C4-2B (cell line): ENCODE results near the gene FOXL3.
"Not testable (repeated sequence)": the region's sequence is repeated elsewhere in the genome, so short reads cannot be mapped to it uniquely, and the experiment has no call there.

Source experiments
- H3K27ac ChIP-seq: fragments of 450-650 bp; 2 replicates; pipeline ENCODE4 v1.5.1; 2017
- ZFX ChIP-seq: fragments of 450-650 bp; IDR thresholded peaks from 2 replicates; pipeline ENCODE4 v1.6.1; 2017
- TF ChIP-seq, protein P1 (sequence below): fragments of 450-650 bp; conservative IDR thresholded peaks from 2 replicates; pipeline ENCODE4 v1.5.1; 2017; ENCODE audit warnings: mild to moderate bottlenecking

Gene FOXL3

DNA sequence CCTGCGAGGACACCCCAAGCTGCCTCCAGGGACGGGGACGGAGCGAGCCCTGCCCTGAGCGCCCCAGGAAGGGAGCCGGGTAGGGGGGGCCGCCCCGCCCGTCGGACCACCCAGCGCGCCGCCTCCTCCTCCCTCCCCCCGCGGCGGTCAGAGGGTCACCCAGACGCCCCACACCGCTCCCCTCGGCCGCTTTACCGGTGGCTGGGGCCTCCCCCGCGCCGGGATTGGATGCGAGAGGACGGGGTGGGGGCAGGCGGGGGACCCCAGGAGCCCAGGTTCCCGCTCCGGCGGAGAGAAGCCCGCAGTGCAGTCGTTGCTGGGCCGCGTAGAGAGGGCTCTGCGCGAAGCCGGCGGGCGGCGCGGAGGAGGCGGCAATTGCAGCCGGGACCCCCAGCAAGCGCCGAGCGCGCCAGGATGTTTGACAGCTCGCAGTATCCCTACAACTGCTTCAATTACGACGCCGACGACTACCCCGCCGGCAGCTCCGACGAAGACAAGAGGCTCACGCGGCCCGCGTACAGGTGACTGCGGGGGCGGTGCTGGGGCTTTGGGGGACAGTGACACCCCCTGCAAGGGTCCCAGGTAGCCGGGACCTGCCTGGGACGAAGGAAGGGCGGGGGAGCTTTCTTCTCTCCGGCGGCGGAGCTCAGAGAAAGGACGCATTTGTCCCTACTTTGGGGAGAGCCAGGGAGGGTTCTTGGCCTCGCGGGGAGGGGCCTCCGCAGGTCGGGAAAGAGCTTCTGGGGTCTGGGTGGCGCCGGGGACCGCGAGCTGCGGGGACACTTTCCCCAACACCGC, at the start of gene FOXL3:
Gene FOXL3, plus strand, starts transcription at position 415 of the 798 bp plus-strand sequence. Its CDS starts 0 bp downstream, at position 415.
- no peak within 1 kb of the TSS for H3K27ac ChIP-seq
- no peak for TF ChIP-seq ZFX
- TF ChIP-seq, protein P1, sequence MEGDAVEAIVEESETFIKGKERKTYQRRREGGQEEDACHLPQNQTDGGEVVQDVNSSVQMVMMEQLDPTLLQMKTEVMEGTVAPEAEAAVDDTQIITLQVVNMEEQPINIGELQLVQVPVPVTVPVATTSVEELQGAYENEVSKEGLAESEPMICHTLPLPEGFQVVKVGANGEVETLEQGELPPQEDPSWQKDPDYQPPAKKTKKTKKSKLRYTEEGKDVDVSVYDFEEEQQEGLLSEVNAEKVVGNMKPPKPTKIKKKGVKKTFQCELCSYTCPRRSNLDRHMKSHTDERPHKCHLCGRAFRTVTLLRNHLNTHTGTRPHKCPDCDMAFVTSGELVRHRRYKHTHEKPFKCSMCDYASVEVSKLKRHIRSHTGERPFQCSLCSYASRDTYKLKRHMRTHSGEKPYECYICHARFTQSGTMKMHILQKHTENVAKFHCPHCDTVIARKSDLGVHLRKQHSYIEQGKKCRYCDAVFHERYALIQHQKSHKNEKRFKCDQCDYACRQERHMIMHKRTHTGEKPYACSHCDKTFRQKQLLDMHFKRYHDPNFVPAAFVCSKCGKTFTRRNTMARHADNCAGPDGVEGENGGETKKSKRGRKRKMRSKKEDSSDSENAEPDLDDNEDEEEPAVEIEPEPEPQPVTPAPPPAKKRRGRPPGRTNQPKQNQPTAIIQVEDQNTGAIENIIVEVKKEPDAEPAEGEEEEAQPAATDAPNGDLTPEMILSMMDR, result no peak

DNA sequence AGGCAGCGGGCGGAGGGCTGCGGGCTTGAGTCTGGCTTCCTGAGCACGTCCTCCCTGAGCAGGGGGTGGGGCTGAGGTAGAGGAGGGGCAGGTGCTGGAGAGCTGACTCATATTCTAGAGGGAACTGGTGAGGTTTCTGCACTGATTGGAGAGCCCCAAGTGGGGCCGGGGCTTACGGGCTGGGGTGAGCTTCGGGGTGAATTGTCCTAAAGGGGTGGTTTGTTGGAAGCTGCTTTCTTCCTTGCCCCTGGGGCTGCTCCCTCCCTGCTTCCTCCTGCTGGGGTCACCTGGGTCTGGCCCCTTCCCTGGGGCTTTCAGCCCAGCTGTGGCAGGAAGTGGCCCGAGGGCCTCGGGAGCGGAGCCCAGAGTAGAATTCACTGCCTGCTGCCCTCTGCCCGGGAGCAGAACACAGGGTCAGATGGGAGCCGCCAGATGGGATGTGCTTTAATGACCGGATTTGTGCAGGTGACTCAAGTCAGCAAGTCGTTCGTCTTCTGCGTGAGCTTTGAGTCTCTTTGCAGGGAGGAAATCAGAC, 49.0 kb upstream of the FOXL3 start:
- TF ChIP-seq, protein P1, result no peak
- no peak for TF ChIP-seq ZFX
- H3K27ac ChIP-seq, result no peak overlapping the region

DNA sequence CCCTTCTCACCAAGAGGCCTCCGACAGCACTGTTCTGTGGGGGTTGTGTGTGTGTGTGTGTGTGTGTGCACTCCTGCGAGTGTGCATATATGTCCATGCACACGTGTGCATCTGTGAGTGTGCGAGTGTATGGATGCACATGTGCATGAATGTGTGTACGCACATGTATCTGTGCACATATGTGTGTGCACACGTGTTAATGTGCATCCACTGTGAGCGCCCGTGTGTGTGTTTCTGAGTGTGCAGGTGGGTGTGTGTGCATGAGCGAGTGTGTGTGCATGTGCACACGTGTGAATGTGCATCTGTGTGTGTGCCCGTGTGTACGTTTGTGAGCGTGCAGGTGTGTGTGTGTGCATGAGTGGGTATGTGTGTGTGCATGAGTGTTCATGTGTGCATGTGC, 48.5 kb upstream of the FOXL3 start:
- no peak overlapping the region for H3K27ac ChIP-seq
- no peak for TF ChIP-seq ZFX
- TF ChIP-seq, protein P1, result no peak

DNA sequence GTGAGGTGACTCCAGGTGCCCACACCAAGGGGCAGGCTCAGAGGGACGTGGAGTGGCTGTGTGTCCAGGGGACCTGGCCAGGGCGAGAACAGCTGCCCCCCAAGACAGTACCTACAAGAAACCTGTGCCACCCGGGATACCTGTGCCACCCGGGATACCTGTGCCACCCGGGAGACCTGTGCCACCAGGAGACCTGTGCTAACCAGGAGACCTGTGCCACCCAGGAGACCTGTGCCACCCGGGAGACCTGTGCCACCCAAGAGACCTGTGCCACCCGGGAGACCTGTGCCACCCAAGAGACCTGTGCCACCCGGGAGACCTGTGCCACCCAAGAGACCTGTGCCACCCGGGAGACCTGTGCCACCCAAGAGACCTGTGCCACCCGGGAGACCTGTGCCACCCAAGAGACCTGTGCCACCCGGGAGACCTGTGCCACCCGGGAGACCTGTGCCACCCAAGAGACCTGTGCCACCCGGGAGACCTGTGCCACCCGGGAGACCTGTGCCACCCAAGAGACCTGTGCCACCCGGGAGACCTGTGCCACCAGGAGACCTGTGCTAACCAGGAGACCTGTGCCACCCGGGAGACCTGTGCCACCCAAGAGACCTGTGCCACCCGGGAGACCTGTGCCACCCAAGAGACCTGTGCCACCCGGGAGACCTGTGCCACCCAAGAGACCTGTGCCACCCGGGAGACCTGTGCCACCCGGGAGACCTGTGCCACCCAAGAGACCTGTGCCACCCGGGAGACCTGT, 47.0 kb upstream of the FOXL3 start:
- H3K27ac ChIP-seq, result not testable (repeated sequence)

DNA sequence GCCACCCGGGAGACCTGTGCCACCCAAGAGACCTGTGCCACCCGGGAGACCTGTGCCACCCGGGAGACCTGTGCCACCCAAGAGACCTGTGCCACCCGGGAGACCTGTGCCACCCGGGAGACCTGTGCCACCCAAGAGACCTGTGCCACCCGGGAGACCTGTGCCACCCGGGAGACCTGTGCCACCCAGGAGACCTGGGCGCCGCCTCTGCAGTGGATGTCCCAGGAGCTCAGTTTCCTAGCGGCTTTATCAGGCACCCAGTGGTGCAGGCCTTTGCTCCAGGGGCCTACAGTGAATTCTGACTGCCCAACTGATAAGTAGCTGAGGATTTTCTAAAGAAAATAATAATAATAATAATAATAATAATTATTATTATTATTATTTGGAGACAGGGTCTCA, 46.4 kb upstream of the FOXL3 start:
- not testable (repeated sequence) for H3K27ac ChIP-seq

DNA sequence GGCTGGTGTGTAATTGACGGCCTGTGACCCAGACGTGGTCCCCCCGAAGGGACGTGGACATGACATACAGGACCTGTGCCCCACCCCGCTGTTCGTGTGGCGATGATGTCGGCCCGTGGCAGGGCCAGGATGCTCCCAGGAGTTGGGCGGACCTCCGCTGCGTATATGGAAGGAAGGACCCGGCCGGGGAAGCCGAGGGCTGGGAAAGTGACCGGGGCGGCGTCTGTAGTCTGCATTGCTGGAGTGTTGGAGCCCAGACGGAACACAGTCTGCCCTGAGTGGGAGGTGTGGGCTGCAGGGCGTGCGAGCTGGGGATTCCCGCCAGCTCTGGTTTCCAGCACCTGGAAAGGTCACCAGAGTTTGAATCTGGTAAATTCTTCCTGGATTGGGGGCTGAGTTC, 45.0 kb upstream of the FOXL3 start:
- H3K27ac ChIP-seq, result no peak overlapping the region
- no peak for TF ChIP-seq ZFX
- TF ChIP-seq, protein P1, result no peak

DNA sequence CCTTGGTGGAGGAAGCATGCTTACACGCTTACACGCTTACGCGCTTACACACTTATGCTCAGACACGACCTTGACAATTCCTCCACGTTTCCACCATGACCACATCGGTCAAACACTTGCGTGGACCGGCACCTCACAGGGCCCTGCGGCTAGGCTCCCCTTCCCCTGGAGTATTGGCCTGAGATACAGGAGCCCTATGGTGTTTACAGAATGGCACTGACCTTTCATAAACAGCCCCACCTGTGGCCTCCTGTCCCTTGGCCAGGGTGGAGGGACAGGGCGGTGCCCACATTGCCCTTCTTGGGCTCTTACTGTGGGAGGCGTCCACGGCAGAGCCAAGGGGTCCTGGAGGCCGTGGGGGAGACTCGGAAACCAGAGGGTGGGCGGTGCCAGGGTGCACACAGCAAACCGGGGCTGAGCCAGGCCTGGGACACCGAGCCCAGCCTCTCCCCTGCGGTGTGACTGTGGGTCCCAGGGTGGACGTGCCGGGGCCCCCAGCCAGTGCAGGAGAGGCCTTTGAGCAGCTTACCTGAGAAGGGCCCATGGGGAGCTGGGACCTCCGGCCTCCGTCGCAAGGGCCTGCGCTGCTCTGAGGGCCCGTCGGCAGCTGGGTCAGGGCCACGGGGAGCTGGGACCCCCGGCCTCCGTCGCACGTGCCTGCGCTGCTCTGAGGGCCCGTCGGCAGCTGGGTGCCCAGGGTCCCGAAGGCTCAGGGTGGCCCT, 44.2 kb upstream of the FOXL3 start:
- no peak overlapping the region for H3K27ac ChIP-seq
- no peak for TF ChIP-seq ZFX
- TF ChIP-seq, protein P1, result no peak

DNA sequence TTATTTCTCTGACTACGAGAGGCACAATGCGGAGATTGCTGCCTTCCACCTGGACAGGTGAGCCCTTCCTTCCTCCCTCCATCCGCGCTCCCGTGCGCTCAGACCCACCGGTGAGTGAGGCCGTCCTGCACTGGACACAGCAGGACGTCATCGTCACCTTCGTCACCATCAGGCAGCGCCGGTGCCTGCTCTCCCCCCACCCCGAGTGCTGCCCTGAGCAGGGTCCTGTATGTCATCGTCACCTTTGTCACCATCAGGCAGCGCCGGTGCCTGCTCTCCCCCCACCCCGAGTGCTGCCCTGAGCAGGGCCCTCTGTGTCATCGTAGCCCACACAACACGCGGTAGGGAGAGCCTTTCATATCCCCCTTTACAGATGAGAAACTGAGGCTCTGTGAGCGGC, 43.5 kb upstream of the FOXL3 start:
- TF ChIP-seq, protein P1, result no peak
- TF ChIP-seq ZFX, result no peak

More for the DNA sequence above, 43.5 kb upstream of the FOXL3 start:
- H3K27ac ChIP-seq, result no peak overlapping the region
